ENCODE measurements around the gene SPON1.
"Not testable (repeated sequence)": the region's sequence is repeated elsewhere in the genome, so short reads cannot be mapped to it uniquely, and the experiment has no call there.

SPON1 gene

GRCh38 chr11:14270690-14271542 is 308.4 kb downstream of the SPON1 start:
- no peak for DNase-seq (ENCODE audit: low spot score)

DNA sequence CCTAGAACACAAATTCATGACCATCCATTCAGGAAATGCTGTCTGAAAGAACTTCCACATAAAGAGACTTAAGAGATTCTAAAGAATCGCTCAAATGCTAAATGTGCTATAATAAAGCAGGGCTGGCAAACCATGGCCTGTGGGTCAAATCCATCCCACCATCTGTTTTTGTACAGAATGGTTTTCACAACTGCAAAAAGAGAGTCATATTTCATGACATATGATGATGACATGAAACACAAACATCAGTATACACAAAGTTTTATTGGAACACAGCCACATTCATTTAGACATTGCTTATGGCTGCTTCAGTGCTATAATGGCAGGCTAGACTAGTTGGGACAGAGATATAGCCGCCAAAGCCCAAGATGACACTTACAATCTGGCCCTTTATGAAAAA is 311.4 kb downstream of the SPON1 start:
- DNase-seq (ENCODE audit: low spot score): no peak

DNA sequence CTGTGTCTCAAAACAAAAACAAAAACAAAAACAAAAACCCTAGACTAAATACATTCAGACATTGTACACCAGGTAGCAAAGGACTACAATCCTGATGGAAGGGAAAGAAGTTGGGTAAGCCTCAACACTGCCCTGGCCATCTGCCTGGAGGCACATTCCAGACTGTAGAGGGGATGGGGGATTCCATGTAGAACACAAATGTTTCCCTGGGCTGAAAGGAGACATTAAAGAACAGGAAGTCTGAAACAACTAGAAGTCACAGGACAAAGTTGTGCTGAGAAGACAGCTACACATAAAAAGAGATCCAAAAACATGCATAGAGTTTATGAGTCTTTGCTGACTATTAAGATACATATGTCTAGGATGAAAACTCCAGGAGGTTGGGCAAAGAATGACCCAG is 312.6 kb downstream of the SPON1 start:
- DNase-seq (ENCODE audit: low spot score): no peak

DNA sequence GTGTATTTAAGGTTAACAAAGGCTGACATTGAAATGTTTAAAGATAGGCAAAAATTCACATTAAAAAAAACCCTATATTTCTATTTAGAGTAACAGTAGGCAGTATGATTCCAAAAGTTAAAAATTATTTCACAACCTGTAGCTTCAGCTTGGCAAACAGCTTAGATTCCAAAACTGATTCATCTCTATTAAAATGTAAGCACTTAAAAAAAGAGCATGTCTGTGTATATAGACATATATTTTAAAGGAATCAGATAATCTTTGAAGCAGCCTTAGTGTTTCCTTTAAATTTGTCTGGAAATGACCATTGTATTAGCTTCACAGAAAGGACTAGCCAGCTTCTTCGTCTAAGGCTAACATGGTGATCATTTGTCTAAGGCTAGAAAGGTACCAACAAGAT is 316.3 kb downstream of the SPON1 start:
- DNase-seq (ENCODE audit: low spot score): not testable (repeated sequence)

- peak; percentile 90 for DNase-seq (ENCODE audit: low spot score)
Observed at GRCh38 chr11:14288189-14288935, 325.8 kb downstream of the SPON1 start.

- no peak for DNase-seq (ENCODE audit: low spot score)
Observed at GRCh38 chr11:14290422-14290821, 327.9 kb downstream of the SPON1 start.

- no peak for DNase-seq (ENCODE audit: low spot score)
Observed at GRCh38 chr11:14299921-14300320, 337.4 kb downstream of the SPON1 start.

GRCh38 chr11:14300661-14301304 is 338.3 kb downstream of the SPON1 start:
- peak; percentile 66 for DNase-seq (ENCODE audit: low spot score)

- DNase-seq (ENCODE audit: low spot score): no peak
Observed at GRCh38 chr11:14304601-14305000, 342.1 kb downstream of the SPON1 start.

DNA sequence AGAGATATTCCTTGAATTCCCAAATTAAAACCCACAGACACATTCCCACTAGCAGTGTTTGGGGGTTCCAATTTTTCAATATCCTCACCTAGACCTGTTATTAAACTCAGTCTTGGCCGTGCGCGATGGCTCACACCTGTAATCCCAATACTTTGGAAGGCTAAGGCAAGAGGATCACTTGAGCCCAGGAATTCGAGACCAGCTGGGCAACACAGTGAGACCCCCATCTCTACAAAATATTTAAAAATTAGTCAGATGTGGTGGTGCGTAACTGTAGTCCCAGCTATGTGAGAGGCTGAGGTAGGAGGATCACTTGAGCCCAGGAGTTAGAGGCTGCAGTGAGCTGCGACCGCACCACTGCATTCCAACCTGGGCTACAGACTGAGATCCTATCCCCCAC is 343.1 kb downstream of the SPON1 start:
- no peak for DNase-seq (ENCODE audit: low spot score)

GRCh38 chr11:14306481-14306880 is 344.0 kb downstream of the SPON1 start:
- DNase-seq (ENCODE audit: low spot score): no peak

DNA sequence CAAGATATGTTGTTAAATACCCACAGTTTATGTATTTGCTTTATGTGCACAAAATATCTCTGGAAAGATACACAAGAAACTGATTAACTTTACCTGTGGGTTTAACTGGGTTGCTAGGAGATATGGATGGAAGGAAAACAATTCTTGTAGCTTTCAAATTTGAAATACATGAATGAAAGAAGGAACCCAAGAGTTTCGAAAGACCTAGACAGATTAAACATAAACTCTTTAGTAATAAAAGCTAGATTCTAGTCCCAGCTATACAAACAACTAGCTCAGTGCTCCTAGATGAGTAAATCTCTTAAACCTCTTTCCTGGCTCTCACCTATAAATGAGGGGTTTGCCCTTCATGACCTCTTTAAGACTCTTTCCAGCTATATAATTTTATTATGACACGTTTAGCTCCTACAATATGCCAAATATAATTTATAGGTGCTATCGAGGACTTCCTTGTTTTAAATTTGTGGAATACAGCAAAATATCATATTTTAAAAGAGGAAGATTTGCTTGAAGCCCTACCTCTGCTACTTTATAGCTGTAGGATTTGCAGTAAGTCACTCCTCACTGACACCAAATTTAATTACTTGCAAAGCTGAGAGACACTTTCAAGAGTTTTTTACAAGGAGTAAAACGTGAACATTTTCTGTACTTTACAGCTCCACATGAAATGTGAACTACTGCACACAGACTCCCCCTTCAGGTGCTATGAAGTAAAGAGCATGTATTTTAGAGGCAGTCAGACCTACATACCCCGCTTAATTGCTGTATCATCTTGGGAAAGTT is 345.8 kb downstream of the SPON1 start:
- peak; percentile 56 for DNase-seq (ENCODE audit: low spot score)

GRCh38 chr11:14308897-14309387 is 346.4 kb downstream of the SPON1 start:
- no peak for DNase-seq (ENCODE audit: low spot score)

DNA sequence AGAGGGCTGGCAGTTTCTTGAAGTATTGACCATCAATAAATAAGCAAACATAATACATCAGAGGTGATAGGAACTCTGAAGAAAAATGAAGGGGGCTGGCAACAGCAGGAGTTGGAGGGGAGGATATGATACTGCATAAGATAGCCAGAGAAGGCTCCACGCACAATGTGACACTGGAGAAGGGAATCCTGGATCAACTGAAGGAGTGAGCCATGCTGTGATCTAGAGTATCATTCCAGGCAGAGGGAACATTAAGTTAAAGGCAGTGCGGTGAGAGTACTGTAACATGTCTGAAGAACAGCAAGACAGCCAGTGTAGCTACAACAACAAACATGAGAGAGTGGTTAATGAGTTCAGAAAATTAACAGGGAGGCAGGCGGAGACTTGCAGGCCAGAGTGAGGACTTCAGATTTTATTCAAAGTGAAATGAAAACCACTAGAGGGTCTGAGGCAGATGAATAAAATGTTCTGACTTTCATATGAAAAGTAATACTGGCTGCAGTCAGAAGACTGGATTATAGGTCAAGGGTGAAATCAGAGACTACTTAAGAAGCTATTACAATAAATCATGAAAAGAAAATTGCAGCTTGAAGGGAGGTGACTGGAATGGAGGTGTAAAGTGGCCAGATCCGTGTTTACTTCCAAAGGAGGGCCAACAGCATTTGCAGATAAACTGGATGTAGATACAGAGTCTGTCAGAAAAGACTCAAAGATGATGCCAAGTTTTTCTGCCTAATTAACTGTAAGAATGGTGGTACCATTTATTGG is 347.1 kb downstream of the SPON1 start:
- DNase-seq (ENCODE audit: low spot score): no peak

DNA sequence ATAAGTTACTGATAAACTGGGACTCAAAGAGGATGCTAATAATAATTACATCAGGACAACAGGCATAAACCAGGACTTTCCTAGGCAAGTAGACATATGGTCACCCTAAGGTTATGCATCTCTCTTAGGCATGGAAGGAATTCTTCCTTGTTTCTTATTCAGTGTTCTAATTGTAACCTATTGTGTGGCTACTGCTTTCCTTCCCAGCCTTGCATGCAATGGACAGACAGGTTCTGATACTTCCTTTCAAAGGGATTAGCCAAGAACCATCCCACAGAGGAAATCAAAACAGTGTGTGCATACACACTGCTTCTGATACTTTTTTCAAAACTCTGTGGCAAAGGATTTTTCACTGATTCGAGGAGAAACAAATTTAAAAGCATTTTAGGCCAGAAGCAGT is 348.2 kb downstream of the SPON1 start:
- peak; percentile 17 for DNase-seq (ENCODE audit: low spot score)

GRCh38 chr11:14312736-14313438 is 350.4 kb downstream of the SPON1 start:
- no peak for DNase-seq (ENCODE audit: low spot score)

DNA sequence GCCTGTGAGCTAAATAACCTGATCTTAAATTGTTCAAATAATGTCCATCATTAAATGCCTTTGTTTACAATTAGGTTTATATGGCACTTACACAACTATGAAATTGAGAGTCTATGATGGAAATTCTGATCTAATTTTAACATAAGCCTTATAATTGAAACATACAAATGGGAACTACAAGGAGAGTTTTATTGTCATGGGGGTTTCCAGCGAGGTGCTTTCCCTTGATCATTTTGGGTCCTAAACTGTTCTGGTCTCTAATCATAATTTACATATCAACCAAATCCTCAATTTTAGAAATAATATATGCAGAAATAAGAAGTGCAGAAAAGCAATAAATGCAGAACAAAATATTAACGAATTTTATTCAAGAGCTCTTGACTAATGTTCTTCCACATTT is 351.6 kb downstream of the SPON1 start:
- DNase-seq (ENCODE audit: low spot score): no peak

DNA sequence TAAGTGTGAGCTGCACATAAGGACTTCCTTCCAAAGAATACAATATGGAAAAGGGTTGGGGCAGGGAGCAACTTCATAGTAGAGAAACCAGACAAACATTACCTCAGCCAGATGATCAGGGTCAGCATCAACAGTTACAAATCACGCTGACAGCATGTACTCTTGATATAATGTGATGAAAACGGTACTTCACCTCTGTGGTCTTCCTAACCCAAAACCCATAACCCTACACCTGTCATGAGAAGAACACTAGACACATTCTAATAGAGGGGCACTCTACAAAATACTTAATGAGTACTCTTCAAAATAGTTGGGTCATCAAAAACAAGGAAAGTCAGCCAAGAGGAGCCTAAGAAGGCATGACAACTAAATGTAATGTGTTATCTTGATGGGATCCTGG is 352.6 kb downstream of the SPON1 start:
- no peak for DNase-seq (ENCODE audit: low spot score)

Measured in kidney tubule cell (primary cell).